ENCODE data around the gene GJB2.

DNA sequence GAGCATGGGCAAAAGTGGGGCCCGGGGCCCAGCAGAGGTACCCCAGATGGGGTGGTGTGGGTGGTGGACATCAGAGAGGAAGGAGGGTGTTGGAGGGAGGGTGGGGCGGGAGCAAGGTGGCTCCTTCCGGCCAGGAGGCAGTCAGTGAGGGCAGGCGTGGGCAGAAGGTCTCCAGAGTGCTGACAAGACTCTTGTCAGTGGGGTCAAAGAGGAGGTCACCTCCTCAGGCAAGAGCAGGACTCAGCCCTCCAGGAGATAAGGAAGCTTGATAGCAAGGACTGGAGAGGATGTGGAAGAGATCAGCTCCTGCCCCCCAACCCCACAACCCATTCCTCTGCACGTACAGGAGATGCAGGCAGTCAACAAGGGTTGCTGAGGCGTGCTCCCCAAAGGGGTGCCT, 41.7 kb downstream of the GJB2 start:
- no peak for TF ChIP-seq JUNB (IDR thresholded peaks at IDR 0.05; ENCODE audit: unreplicated experiment)
- no peak for TF ChIP-seq EZH2 (IDR thresholded peaks at IDR 0.05; ENCODE audit: low read depth, unreplicated experiment)
- TF ChIP-seq, protein P1, sequence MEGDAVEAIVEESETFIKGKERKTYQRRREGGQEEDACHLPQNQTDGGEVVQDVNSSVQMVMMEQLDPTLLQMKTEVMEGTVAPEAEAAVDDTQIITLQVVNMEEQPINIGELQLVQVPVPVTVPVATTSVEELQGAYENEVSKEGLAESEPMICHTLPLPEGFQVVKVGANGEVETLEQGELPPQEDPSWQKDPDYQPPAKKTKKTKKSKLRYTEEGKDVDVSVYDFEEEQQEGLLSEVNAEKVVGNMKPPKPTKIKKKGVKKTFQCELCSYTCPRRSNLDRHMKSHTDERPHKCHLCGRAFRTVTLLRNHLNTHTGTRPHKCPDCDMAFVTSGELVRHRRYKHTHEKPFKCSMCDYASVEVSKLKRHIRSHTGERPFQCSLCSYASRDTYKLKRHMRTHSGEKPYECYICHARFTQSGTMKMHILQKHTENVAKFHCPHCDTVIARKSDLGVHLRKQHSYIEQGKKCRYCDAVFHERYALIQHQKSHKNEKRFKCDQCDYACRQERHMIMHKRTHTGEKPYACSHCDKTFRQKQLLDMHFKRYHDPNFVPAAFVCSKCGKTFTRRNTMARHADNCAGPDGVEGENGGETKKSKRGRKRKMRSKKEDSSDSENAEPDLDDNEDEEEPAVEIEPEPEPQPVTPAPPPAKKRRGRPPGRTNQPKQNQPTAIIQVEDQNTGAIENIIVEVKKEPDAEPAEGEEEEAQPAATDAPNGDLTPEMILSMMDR (conservative IDR thresholded peaks at IDR 0.05; ENCODE audit: low read depth in 2 of 2), result no peak
- no peak for TF ChIP-seq POLR2AphosphoS5 (IDR thresholded peaks at IDR 0.05; ENCODE audit: low read depth)
- TF ChIP-seq EZH2phosphoT487 (IDR thresholded peaks at IDR 0.05; ENCODE audit: unreplicated experiment), result no peak
- TF ChIP-seq ZNF331 (CRISPR knock-in tag; IDR thresholded peaks at IDR 0.05; ENCODE audit: low read depth), result no peak
- TF ChIP-seq, protein P2, sequence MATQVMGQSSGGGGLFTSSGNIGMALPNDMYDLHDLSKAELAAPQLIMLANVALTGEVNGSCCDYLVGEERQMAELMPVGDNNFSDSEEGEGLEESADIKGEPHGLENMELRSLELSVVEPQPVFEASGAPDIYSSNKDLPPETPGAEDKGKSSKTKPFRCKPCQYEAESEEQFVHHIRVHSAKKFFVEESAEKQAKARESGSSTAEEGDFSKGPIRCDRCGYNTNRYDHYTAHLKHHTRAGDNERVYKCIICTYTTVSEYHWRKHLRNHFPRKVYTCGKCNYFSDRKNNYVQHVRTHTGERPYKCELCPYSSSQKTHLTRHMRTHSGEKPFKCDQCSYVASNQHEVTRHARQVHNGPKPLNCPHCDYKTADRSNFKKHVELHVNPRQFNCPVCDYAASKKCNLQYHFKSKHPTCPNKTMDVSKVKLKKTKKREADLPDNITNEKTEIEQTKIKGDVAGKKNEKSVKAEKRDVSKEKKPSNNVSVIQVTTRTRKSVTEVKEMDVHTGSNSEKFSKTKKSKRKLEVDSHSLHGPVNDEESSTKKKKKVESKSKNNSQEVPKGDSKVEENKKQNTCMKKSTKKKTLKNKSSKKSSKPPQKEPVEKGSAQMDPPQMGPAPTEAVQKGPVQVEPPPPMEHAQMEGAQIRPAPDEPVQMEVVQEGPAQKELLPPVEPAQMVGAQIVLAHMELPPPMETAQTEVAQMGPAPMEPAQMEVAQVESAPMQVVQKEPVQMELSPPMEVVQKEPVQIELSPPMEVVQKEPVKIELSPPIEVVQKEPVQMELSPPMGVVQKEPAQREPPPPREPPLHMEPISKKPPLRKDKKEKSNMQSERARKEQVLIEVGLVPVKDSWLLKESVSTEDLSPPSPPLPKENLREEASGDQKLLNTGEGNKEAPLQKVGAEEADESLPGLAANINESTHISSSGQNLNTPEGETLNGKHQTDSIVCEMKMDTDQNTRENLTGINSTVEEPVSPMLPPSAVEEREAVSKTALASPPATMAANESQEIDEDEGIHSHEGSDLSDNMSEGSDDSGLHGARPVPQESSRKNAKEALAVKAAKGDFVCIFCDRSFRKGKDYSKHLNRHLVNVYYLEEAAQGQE (IDR thresholded peaks at IDR 0.05; ENCODE audit: unreplicated experiment), result no peak
- TF ChIP-seq, protein P3, sequence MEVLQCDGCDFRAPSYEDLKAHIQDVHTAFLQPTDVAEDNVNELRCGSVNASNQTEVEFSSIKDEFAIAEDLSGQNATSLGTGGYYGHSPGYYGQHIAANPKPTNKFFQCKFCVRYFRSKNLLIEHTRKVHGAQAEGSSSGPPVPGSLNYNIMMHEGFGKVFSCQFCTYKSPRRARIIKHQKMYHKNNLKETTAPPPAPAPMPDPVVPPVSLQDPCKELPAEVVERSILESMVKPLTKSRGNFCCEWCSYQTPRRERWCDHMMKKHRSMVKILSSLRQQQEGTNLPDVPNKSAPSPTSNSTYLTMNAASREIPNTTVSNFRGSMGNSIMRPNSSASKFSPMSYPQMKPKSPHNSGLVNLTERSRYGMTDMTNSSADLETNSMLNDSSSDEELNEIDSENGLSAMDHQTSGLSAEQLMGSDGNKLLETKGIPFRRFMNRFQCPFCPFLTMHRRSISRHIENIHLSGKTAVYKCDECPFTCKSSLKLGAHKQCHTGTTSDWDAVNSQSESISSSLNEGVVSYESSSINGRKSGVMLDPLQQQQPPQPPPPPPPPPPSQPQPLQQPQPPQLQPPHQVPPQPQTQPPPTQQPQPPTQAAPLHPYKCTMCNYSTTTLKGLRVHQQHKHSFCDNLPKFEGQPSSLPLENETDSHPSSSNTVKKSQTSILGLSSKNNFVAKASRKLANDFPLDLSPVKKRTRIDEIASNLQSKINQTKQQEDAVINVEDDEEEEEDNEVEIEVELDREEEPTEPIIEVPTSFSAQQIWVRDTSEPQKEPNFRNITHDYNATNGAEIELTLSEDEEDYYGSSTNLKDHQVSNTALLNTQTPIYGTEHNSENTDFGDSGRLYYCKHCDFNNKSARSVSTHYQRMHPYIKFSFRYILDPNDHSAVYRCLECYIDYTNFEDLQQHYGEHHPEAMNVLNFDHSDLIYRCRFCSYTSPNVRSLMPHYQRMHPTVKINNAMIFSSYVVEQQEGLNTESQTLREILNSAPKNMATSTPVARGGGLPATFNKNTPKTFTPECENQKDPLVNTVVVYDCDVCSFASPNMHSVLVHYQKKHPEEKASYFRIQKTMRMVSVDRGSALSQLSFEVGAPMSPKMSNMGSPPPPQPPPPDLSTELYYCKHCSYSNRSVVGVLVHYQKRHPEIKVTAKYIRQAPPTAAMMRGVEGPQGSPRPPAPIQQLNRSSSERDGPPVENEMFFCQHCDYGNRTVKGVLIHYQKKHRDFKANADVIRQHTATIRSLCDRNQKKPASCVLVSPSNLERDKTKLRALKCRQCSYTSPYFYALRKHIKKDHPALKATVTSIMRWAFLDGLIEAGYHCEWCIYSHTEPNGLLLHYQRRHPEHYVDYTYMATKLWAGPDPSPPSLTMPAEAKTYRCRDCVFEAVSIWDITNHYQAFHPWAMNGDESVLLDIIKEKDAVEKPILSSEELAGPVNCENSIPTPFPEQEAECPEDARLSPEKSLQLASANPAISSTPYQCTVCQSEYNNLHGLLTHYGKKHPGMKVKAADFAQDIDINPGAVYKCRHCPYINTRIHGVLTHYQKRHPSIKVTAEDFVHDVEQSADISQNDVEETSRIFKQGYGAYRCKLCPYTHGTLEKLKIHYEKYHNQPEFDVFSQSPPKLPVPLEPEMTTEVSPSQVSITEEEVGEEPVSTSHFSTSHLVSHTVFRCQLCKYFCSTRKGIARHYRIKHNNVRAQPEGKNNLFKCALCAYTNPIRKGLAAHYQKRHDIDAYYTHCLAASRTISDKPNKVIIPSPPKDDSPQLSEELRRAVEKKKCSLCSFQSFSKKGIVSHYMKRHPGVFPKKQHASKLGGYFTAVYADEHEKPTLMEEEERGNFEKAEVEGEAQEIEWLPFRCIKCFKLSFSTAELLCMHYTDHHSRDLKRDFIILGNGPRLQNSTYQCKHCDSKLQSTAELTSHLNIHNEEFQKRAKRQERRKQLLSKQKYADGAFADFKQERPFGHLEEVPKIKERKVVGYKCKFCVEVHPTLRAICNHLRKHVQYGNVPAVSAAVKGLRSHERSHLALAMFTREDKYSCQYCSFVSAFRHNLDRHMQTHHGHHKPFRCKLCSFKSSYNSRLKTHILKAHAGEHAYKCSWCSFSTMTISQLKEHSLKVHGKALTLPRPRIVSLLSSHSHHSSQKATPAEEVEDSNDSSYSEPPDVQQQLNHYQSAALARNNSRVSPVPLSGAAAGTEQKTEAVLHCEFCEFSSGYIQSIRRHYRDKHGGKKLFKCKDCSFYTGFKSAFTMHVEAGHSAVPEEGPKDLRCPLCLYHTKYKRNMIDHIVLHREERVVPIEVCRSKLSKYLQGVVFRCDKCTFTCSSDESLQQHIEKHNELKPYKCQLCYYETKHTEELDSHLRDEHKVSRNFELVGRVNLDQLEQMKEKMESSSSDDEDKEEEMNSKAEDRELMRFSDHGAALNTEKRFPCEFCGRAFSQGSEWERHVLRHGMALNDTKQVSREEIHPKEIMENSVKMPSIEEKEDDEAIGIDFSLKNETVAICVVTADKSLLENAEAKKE (CRISPR knock-in tag; IDR thresholded peaks at IDR 0.05), result no peak
- no peak for TF ChIP-seq NANOG (IDR thresholded peaks at IDR 0.05; ENCODE audit: borderline replicate concordance)
- no peak for TF ChIP-seq CREB1 (CRISPR knock-in tag; IDR thresholded peaks at IDR 0.05; ENCODE audit: low read depth)
- TF ChIP-seq, protein P4, sequence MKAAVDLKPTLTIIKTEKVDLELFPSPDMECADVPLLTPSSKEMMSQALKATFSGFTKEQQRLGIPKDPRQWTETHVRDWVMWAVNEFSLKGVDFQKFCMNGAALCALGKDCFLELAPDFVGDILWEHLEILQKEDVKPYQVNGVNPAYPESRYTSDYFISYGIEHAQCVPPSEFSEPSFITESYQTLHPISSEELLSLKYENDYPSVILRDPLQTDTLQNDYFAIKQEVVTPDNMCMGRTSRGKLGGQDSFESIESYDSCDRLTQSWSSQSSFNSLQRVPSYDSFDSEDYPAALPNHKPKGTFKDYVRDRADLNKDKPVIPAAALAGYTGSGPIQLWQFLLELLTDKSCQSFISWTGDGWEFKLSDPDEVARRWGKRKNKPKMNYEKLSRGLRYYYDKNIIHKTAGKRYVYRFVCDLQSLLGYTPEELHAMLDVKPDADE (IDR thresholded peaks at IDR 0.05), result no peak
- no peak for TF ChIP-seq STAT1 (IDR thresholded peaks at IDR 0.05; ENCODE audit: unreplicated experiment)
